ENCODE results near the gene HDAC4.
"Not testable (repeated sequence)": the region's sequence is repeated elsewhere in the genome, so short reads cannot be mapped to it uniquely, and the experiment has no call there.

The HDAC4 gene

DNA sequence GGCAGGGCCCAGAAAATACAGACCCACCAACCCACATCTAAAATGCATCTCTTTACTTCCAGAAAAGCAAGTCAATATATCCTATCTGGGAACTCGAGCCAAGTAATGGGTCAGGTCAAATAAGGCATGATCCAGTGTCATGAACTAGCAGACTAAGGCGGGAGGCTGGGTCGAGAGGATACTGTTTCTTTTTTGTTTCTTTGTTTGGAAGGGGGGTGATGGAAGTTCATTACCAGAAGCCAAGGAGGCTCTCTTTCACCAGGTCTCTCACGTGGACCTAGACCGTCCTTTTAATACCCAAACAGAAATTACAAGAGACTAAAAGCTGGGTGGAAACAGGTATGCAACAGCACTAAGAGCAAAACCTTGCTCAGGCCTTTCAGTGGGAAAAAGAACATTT is 108.3 kb downstream of the HDAC4 start:
- no peak for DNase-seq

- DNase-seq, result no peak
Observed at GRCh38 chr2:239291475-239292350, 109.1 kb downstream of the HDAC4 start.

DNA sequence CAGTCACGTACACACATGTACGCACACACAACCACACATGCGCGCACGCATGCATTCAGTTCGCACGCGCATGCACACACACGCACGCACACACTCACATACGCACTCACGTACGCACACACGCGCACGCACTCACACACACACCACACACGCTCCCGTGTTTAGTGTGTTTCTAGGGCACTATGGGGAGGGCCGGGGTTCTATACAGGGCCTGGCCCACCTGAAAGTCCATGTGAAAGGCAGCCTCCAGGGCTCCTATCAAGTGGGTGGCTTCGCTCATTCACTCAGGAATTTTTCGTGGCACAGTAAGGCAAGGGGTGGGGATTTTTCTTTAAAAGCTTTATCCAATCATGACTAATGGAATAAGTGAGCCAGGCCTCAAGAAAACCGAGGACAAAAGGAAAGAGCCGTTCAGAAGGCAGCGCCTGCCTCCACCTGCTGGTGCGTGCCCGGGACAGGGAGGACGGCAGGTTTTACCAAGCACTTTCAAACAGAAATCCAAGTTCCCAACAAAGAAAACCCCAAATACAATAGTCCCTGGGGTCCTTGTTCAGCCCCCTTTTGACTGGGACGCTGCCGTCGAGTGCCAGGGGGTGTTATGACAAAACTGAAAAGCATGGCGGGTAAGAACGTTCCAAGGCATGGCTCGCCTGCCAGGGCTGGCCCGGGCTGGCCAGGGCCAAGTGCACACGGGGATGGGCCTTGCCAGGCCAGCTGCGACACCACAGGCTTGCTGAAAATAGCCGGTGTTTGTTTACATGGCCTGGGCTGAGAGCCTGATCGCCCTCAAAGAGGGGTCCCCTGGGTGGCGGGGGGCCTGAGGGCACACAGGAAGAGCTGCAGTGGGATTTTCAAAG is 110.0 kb downstream of the HDAC4 start:
- DNase-seq, result no peak

GRCh38 chr2:239289545-239289944 is 111.3 kb downstream of the HDAC4 start:
- DNase-seq, result no peak

GRCh38 chr2:239288951-239289511 is 111.8 kb downstream of the HDAC4 start:
- no peak for DNase-seq

- DNase-seq, result no peak
Observed at GRCh38 chr2:239288237-239288636, 112.6 kb downstream of the HDAC4 start.

- DNase-seq, result no peak
Observed at GRCh38 chr2:239287461-239287860, 113.4 kb downstream of the HDAC4 start.

- no peak for DNase-seq
Observed at GRCh38 chr2:239286901-239287300, 113.9 kb downstream of the HDAC4 start.

DNA sequence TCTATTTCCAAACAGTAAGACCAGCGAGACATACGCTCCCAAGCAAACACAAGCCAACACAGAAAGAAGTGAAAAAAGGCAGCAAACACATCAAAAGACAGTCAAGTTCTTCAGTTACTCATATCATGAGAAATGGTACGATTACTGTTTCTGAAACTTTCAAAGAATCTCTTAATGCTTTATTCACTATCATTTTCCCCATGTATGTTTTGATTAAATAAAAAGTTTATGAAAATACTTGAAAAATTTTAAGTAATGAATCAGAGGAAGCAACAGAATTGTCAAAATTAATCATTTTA is 114.9 kb downstream of the HDAC4 start:
- no peak for DNase-seq

DNA sequence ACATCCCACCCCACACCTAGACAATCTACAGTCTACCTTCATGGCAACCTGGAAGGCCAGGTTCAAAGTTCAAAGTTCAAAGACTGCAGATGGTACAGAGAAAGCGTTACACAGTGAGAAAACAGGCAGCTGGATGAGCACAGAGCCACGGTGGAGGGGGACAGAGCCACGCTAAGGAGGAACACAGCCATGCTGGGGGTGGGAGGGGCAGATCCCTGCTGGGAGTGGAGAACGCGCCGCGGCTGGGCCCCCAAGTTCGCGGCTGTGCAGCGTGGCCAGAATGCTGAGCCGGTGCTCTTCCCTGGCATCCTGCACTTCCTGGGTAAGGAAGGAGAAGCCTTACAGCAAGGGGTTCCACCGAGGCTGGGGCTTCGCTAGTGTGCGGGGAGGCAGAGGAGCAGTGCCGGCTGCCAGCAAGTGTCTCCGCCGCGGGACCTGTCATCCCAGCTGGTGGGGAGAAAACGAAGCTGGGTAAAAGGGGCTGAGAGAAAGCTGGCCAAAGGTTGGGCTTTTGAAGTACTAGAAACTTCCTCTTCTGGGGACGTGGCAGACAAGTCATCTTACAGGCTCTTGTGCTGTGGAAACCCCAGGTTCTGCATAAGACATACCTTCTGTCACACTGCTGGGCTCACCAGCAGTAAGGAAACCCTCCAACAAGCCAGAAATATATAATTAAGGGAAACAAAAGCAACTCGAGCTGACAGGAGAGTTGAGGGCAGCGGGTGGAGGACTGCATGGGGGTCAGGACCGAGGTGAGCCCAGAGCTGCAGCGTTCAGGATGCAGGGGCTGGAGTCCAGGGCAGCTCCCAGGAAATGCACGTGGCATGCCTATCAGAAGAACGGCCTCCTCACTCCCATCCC is 115.5 kb downstream of the HDAC4 start:
- no peak for DNase-seq

GRCh38 chr2:239283961-239284795 is 116.6 kb downstream of the HDAC4 start:
- no peak for DNase-seq

DNA sequence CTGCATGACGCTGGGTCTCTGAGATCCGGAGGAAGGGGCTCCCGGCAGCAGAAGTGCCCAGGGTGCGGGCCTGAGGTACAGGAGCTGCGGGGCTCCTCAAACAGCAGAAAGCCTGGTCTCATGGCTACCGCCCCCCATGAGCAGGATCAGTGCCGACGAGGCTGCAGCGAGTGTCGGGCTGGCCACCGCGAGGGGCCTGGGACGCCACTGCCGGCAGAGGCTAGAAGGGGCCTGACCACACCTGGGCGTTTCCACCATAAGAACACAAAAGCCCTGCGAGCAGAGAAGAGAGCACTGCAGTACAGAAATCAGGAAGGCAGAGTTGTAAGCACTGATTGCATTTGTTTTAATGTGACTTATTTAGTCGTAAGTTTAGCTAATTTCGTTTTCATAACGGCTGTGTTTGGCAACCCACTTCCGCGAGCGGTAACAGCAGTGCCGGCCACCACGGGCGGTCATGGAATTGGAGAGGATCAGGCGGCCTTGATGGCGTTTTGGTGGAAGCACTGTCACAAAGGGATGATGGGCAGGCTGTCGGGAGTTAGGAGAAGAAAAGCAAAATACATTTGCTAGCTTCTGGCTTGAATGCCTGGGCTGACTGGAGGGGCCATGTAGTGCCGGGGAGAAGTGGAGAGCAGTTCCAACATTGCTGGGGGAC is 117.4 kb downstream of the HDAC4 start:
- DNase-seq, result no peak

GRCh38 chr2:239282448-239283287 is 118.2 kb downstream of the HDAC4 start:
- DNase-seq, result no peak

GRCh38 chr2:239280296-239281017 is 120.4 kb downstream of the HDAC4 start:
- not testable (repeated sequence) for DNase-seq

DNA sequence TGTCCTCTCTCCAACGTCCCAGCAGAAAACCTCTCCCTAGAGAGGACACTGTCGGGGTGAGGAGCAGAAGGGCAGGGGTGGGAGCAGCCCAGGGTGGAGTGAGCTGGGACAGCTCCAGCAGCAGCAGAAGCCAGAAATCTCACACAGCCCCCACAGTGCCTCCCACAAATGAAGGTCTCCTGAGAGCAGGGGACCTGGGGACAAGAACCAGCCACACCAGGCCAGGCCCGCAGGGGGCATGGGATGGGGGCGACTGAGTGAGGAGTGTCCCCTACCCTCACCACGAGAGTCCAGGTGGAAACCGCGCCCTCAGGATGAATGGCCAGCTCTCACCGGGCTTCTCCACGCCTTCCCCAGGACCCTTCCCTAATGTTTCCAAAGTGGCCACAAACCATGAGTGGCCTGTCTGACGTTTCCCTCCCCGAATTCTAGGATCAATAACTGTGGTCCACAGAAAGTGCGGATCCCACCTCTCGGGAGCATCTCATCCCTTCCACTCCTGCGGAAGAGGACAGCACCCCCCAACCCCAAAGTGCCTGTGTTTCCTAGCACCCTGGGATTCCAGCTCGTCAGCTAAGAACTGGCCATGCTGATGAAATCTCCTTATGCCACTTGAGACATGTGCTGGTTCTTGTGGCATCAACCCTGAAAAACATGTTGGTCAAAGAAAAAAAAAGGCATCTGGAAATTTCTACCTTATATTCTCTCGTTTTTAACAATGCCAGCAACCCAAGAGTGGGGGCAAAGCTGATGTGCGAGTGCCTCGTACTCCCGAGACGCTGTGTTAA is 121.1 kb downstream of the HDAC4 start:
- no peak for DNase-seq

DNA sequence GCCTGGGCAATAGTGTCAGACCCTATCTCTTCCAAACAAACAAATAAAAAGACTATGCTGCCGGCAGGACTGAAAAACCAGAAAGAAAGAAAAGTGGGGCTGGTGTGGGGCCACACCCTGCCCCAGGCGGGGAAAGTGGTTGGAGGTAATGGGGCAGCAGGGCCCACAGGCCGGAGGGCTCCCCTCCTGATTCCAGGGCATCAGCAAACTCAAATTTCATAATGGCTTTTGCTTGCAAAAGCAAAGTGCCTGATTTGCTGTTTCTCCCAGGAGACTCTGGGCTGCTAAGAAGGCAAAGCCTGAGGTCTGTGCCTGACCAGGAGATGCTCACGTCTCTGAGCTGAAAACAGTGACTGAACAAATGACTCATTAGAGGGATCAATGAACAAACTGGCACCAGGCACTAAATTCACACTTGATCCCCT is 121.9 kb downstream of the HDAC4 start:
- no peak for DNase-seq

DNA sequence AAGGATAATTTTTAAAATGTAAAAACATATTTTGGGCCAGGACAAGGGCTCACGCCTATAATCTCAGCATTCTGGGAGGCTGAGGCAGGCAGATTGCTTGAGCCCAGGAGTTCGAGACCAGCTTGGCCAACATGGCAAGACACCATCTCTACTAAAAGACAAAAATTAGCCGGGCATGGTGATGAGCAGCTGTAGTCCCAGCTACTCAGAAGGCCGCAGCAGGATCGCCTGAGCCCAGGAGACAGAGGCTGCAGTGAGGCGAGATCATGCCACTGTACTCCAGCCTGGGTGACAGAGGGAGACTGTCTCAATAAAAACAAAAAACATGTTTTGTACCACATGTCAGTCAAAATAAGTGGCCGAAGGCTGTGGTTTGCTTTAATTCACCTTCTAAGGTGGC is 122.5 kb downstream of the HDAC4 start:
- DNase-seq, result no peak

GRCh38 chr2:239277401-239278085 is 123.3 kb downstream of the HDAC4 start:
- no peak for DNase-seq
